GM12801 (cell line): ENCODE measurements around the gene RPA3.

Experiments
- CTCF ChIP-seq: IDR thresholded peaks from one replicate; pipeline ENCODE4 v1.5.1; 2011; ENCODE audit warnings: control low read depth; ENCODE audit not compliant: insufficient read length; ENCODE audit errors: extremely low read depth

The RPA3 gene

GRCh38 chr7:7718492-7718891, at the start of gene RPA3:
Gene RPA3, minus strand, starts transcription at chr7:7718607. Its CDS starts 78,189 bp downstream, at chr7:7640418.
- no peak for TF ChIP-seq CTCF

- no peak for TF ChIP-seq CTCF
These were observed 48.3 kb upstream of the RPA3 start for GRCh38 chr7:7766671-7767070.

- no peak for TF ChIP-seq CTCF
These were observed 47.0 kb upstream of the RPA3 start for GRCh38 chr7:7765422-7765821.

- TF ChIP-seq CTCF, result no peak
These were observed 46.4 kb upstream of the RPA3 start for GRCh38 chr7:7764520-7765396.

- no peak for TF ChIP-seq CTCF
These were observed 43.8 kb upstream of the RPA3 start for GRCh38 chr7:7761974-7762779.

- no peak for TF ChIP-seq CTCF
These were observed 43.0 kb upstream of the RPA3 start for GRCh38 chr7:7761340-7761973.

GRCh38 chr7:7757576-7757975, 39.2 kb upstream of the RPA3 start:
- no peak for TF ChIP-seq CTCF
